ENCODE measurements around the gene AMFR.

The AMFR gene

GRCh38 chr16:56353054-56353921 is 72.1 kb downstream of the AMFR start:
- H3K27me3 ChIP-seq (ENCODE audit: control insufficient read depth, insufficient read depth, low read length), result no peaks in the 10 kb centered on the region
- H2AFZ ChIP-seq, result no peak overlapping the region
- no peak overlapping the region for H3K27ac ChIP-seq
- no peak overlapping the region for H3K4me2 ChIP-seq (ENCODE audit: low read length)
- no peaks in the 10 kb centered on the region for H3K36me3 ChIP-seq (ENCODE audit: control insufficient read depth, insufficient read depth, low read length)
- H3K4me1 ChIP-seq, result peaks cover 4% of the 10 kb centered on the region
- no peak overlapping the region for H3K4me3 ChIP-seq (ENCODE audit: low read depth, low read length)
- no peaks in the 10 kb centered on the region for H3K9me3 ChIP-seq (ENCODE audit: control insufficient read depth, low read length)
- no peaks in the 10 kb centered on the region for H3K79me2 ChIP-seq
- TF ChIP-seq, protein P1, sequence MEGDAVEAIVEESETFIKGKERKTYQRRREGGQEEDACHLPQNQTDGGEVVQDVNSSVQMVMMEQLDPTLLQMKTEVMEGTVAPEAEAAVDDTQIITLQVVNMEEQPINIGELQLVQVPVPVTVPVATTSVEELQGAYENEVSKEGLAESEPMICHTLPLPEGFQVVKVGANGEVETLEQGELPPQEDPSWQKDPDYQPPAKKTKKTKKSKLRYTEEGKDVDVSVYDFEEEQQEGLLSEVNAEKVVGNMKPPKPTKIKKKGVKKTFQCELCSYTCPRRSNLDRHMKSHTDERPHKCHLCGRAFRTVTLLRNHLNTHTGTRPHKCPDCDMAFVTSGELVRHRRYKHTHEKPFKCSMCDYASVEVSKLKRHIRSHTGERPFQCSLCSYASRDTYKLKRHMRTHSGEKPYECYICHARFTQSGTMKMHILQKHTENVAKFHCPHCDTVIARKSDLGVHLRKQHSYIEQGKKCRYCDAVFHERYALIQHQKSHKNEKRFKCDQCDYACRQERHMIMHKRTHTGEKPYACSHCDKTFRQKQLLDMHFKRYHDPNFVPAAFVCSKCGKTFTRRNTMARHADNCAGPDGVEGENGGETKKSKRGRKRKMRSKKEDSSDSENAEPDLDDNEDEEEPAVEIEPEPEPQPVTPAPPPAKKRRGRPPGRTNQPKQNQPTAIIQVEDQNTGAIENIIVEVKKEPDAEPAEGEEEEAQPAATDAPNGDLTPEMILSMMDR (IDR thresholded peaks at IDR 0.05), result no peak
- no peak overlapping the region for H3K9ac ChIP-seq

DNA sequence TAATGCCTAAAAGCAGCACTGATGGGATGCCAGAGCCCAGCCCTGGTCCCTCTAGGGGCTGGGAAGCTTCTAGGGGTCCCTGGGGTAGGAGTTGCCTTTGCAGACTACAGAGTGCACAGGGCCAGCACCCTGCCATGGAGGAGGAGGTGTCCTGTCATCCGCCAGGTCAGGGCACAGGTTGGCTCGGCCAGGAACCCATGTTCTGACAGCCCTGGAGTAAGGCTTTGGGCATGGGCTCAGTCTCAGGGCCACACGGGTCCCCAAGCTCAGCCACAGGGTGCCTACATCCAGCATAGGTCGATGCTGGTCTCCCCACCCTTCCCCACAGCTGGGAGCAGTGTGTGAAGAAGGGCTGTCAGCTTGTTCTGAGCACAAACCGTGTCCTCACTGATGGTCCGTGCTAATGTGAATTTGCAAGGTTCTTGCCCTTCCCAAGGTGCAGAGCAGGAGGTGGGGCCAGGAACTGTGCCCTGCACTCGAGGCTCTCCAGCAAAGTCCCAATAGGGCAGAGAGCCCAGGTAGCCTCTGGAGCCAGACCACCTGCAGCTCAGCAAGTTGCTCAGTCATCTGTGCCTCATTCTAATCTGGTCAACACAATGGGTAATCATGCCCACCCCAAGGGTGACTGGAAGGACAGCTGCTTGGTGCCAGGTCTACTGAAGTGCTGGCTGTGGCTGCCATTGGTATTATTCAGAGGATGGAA is 72.8 kb downstream of the AMFR start:
- no peaks in the 10 kb centered on the region for H3K79me2 ChIP-seq
- TF ChIP-seq, protein P1 (IDR thresholded peaks at IDR 0.05), result no peak
- H3K9ac ChIP-seq, result no peak overlapping the region
- H3K4me2 ChIP-seq (ENCODE audit: low read length), result no peak overlapping the region
- no peak overlapping the region for H3K27ac ChIP-seq
- no peaks in the 10 kb centered on the region for H3K27me3 ChIP-seq (ENCODE audit: control insufficient read depth, insufficient read depth, low read length)
- H3K36me3 ChIP-seq (ENCODE audit: control insufficient read depth, insufficient read depth, low read length), result no peaks in the 10 kb centered on the region
- peaks cover 4% of the 10 kb centered on the region for H3K4me1 ChIP-seq
- H3K9me3 ChIP-seq (ENCODE audit: control insufficient read depth, low read length), result no peaks in the 10 kb centered on the region
- H3K4me3 ChIP-seq (ENCODE audit: low read depth, low read length), result no peak overlapping the region
- no peak overlapping the region for H2AFZ ChIP-seq

DNA sequence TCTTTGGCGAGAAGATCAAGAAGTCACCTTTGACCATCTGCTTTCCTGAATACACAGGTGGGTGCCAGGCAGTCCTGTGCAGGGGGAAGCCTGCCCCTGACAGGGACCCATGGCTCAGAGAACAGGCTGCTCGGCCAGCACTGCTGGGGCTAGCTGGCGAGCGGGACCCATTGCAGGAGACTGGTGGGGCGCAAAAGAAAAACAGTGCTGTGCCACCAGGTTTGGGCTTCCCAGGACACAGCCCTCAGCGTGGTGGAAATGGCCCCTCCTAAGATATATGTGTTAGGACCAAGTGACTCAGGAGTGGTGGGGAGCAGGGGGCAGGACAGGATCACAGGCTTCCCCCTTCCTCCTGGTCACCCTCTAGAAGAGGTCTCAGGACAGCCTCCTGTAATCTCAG is 73.9 kb downstream of the AMFR start:
- TF ChIP-seq, protein P1 (IDR thresholded peaks at IDR 0.05), result no peak
- Histone ChIP-seq H3K4me1 (peaks cover 4% of the 10 kb centered on the region), H3K9ac (no peak overlapping the region), H3K4me3 (ENCODE audit: low read depth, low read length) (no peak overlapping the region), H3K27me3 (ENCODE audit: control insufficient read depth, insufficient read depth, low read length) (no peaks in the 10 kb centered on the region), H3K27ac (no peak overlapping the region), H3K36me3 (ENCODE audit: control insufficient read depth, insufficient read depth, low read length) (no peaks in the 10 kb centered on the region), H3K79me2 (no peaks in the 10 kb centered on the region), H3K9me3 (ENCODE audit: control insufficient read depth, low read length) (no peaks in the 10 kb centered on the region), H2AFZ (no peak overlapping the region), H3K4me2 (ENCODE audit: low read length) (no peak overlapping the region)

GRCh38 chr16:56350491-56351405 is 74.6 kb downstream of the AMFR start:
- no peaks in the 10 kb centered on the region for H3K9me3 ChIP-seq (ENCODE audit: control insufficient read depth, low read length)
- TF ChIP-seq, protein P1 (IDR thresholded peaks at IDR 0.05), result no peak
- no peak overlapping the region for H3K4me2 ChIP-seq (ENCODE audit: low read length)
- no peak overlapping the region for H3K27ac ChIP-seq
- no peaks in the 10 kb centered on the region for H3K36me3 ChIP-seq (ENCODE audit: control insufficient read depth, insufficient read depth, low read length)
- no peak overlapping the region for H3K4me3 ChIP-seq (ENCODE audit: low read depth, low read length)
- H3K4me1 ChIP-seq, result no peaks in the 10 kb centered on the region
- H3K79me2 ChIP-seq, result no peaks in the 10 kb centered on the region
- no peak overlapping the region for H3K9ac ChIP-seq
- H2AFZ ChIP-seq, result no peak overlapping the region
- H3K27me3 ChIP-seq (ENCODE audit: control insufficient read depth, insufficient read depth, low read length), result no peaks in the 10 kb centered on the region

Measured in parathyroid adenoma (tissue), 2 donors.